Astrocyte of the spinal cord (primary cell): ENCODE measurements around the gene NID2.

Experiments
- DNase-seq: peaks from one replicate; pipeline ENCODE4 v3.0.0; 2011; ENCODE audit warnings: low read depth, low spot score
- H3K4me3 ChIP-seq: 2 replicates; pipeline ENCODE4 v1.5.1; 2011; ENCODE audit warnings: low read depth, mild to moderate bottlenecking, low read length, moderate library complexity
- in situ Hi-C: cut with HindIII; loops from 2 replicates; pipeline ENCODE4 v1.10.0; 2017; ENCODE audit warnings: low sequenced_read_pairs
- TF ChIP-seq, protein P1 (sequence below): IDR thresholded peaks from 2 replicates; pipeline ENCODE4 v1.5.1; 2012; ENCODE audit warnings: low read depth, mild to moderate bottlenecking, low read length, inconsistent platforms

NID2 gene

GRCh38 chr14:52008136-52008535 is 60.7 kb downstream of the NID2 start:
- TF ChIP-seq, protein P1, sequence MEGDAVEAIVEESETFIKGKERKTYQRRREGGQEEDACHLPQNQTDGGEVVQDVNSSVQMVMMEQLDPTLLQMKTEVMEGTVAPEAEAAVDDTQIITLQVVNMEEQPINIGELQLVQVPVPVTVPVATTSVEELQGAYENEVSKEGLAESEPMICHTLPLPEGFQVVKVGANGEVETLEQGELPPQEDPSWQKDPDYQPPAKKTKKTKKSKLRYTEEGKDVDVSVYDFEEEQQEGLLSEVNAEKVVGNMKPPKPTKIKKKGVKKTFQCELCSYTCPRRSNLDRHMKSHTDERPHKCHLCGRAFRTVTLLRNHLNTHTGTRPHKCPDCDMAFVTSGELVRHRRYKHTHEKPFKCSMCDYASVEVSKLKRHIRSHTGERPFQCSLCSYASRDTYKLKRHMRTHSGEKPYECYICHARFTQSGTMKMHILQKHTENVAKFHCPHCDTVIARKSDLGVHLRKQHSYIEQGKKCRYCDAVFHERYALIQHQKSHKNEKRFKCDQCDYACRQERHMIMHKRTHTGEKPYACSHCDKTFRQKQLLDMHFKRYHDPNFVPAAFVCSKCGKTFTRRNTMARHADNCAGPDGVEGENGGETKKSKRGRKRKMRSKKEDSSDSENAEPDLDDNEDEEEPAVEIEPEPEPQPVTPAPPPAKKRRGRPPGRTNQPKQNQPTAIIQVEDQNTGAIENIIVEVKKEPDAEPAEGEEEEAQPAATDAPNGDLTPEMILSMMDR = no peak
- no peak for DNase-seq
- no peak overlapping the region for H3K4me3 ChIP-seq
- in situ Hi-C loops = no loop called here

GRCh38 chr14:52007637-52008036 is 61.2 kb downstream of the NID2 start:
- TF ChIP-seq, protein P1 = no peak
- in situ Hi-C loops = no loop called here
- no peak overlapping the region for H3K4me3 ChIP-seq
- no peak for DNase-seq

- DNase-seq = no peak
- TF ChIP-seq, protein P1 = no peak
- in situ Hi-C loops = no loop called here
- no peak overlapping the region for H3K4me3 ChIP-seq
Observed at GRCh38 chr14:52007211-52007610, 61.6 kb downstream of the NID2 start.

DNA sequence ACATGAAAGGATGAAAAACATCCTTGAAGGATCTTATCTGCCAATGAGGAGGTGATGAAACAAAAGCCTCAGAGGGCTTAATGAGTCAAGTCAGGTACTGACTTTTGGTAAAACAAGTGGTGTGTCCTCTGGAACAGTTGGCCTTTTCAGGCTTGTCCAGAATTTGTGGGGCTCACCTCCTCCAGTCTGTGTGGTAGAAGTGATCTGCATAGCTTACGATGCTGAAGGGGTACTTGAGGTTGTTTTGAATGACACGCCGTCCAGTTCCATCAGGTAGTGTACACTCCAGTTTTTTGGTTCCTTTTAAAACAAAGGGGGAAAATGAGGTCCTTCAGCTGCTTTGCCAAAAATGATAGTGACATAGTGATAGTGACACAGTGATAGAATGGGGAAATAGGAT is 62.5 kb downstream of the NID2 start:
- H3K4me3 ChIP-seq = no peak overlapping the region
- TF ChIP-seq, protein P1 = no peak
- in situ Hi-C loops = no loop called here
- no peak for DNase-seq

- in situ Hi-C loops = no loop called here
- DNase-seq = no peak
- TF ChIP-seq, protein P1 = no peak
- no peak overlapping the region for H3K4me3 ChIP-seq
Observed at GRCh38 chr14:52005625-52006024, 63.2 kb downstream of the NID2 start.

- TF ChIP-seq, protein P1 = no peak
- DNase-seq = peak; percentile 77
- H3K4me3 ChIP-seq = no peak overlapping the region
- in situ Hi-C loops = no loop called here
Observed at GRCh38 chr14:52003324-52003723, 65.5 kb downstream of the NID2 start.

- no peak for DNase-seq
- in situ Hi-C loops = no loop called here
- TF ChIP-seq, protein P1 = no peak
- no peak overlapping the region for H3K4me3 ChIP-seq
Observed at GRCh38 chr14:52002542-52002941, 66.3 kb downstream of the NID2 start.
